GM12878 (cell line): ENCODE results near the gene ALOXE3. TPM values are rescaled to one million over a fixed set of nuclear protein-coding genes. Genes with fewer than 3 reads are reported as not detected.

Experiments
- CBX5 ChIP-seq: sonication (generic); IDR thresholded peaks from 2 replicates; pipeline ENCODE4 v1.6.1; 2016; ENCODE audit warnings: low read depth, moderate library complexity, mild to moderate bottlenecking, inconsistent platforms
- EZH2 ChIP-seq: IDR thresholded peaks from 2 replicates; pipeline ENCODE4 v1.6.1; 2012; ENCODE audit warnings: low read depth, mild to moderate bottlenecking, control low read depth, inconsistent platforms, low read length, borderline replicate concordance; ENCODE audit not compliant: control insufficient read depth
- FOXK2 ChIP-seq: fragments of 450-650 bp; IDR thresholded peaks from 2 replicates; pipeline ENCODE4 v1.6.1; 2017; ENCODE audit warnings: mild to moderate bottlenecking, moderate library complexity
- HDAC6 ChIP-seq: fragments of 200-600 bp; sonication (generic); IDR thresholded peaks from one replicate; pipeline ENCODE4 v1.8.0; 2017; ENCODE audit warnings: antibody characterized with exemption; ENCODE audit not compliant: unreplicated experiment
- IKZF1 ChIP-seq: fragments of 450-650 bp; conservative IDR thresholded peaks from 2 replicates; pipeline ENCODE4 v1.6.1; 2017; ENCODE audit warnings: antibody characterized with exemption, mild to moderate bottlenecking
- IKZF2 ChIP-seq, 2 experiments: fragments of 450-650 bp; IDR thresholded peaks; 2 replicates each; pipeline ENCODE4 v1.6.1; 2017; ENCODE audit warnings: mild to moderate bottlenecking in 2 of 2, moderate library complexity in 2 of 2
- IRF3 ChIP-seq: fragments of 450-650 bp; IDR thresholded peaks from 2 replicates; pipeline ENCODE4 v1.6.1; 2014; ENCODE audit warnings: mild to moderate bottlenecking
- IRF5 ChIP-seq: fragments of 450-650 bp; IDR thresholded peaks from 2 replicates; pipeline ENCODE4 v1.6.1; 2017; ENCODE audit warnings: borderline replicate concordance
- JUNB ChIP-seq: IDR thresholded peaks from 2 replicates; pipeline ENCODE4 v1.6.1; 2016; ENCODE audit warnings: antibody characterized with exemption, mild to moderate bottlenecking
- MEF2B ChIP-seq: fragments of 450-650 bp; IDR thresholded peaks from 2 replicates; pipeline ENCODE4 v1.6.1; 2018; ENCODE audit warnings: mild to moderate bottlenecking, moderate library complexity; ENCODE audit not compliant: partially characterized antibody, poor library complexity, severe bottlenecking
- MYB ChIP-seq: fragments of 150-350 bp; IDR thresholded peaks from 2 replicates; pipeline ENCODE4 v1.6.1; 2014; ENCODE audit warnings: mild to moderate bottlenecking, low read depth, low read length, borderline replicate concordance
- NR2F1 ChIP-seq: fragments of 450-650 bp; conservative IDR thresholded peaks from 2 replicates; pipeline ENCODE4 v1.6.1; 2017; ENCODE audit warnings: mild to moderate bottlenecking
- PAX8 ChIP-seq: fragments of 450-650 bp; IDR thresholded peaks from 2 replicates; pipeline ENCODE4 v1.6.1; 2017; ENCODE audit warnings: mild to moderate bottlenecking, moderate library complexity
- PML ChIP-seq: IDR thresholded peaks from 2 replicates; pipeline ENCODE4 v1.6.1; 2012; ENCODE audit warnings: low read length, inconsistent platforms
- PRDM15 ChIP-seq: fragments of 450-650 bp; formaldehyde crosslinking; IDR thresholded peaks from 2 replicates; pipeline ENCODE4 v1.4.0; 2020; ENCODE audit warnings: mild to moderate bottlenecking, moderate library complexity
- RBBP5 ChIP-seq: fragments of 200-600 bp; sonication (generic); conservative IDR thresholded peaks from 2 replicates; pipeline ENCODE4 v1.6.1; 2016
- RELB ChIP-seq: fragments of 450-650 bp; IDR thresholded peaks from 2 replicates; pipeline ENCODE4 v1.6.1; 2017; ENCODE audit warnings: low read depth, mild to moderate bottlenecking, moderate library complexity
- RFX5 ChIP-seq: IDR thresholded peaks from 2 replicates; pipeline ENCODE4 v1.6.1; 2011; ENCODE audit warnings: low read depth, low read length, improper control_type of control experiment
- SIX5 ChIP-seq: IDR thresholded peaks from 2 replicates; pipeline ENCODE4 v1.6.1; 2011; ENCODE audit warnings: mild to moderate bottlenecking, low read depth, low read length, moderate library complexity; ENCODE audit not compliant: severe bottlenecking
- SMC3 ChIP-seq: IDR thresholded peaks from 2 replicates; pipeline ENCODE4 v1.6.1; 2011; ENCODE audit warnings: low read length, improper control_type of control experiment, borderline replicate concordance
- STAT3 ChIP-seq: IDR thresholded peaks from 2 replicates; pipeline ENCODE4 v1.6.1; 2011; ENCODE audit warnings: low read depth, low read length, improper control_type of control experiment
- TAF1 ChIP-seq: IDR thresholded peaks from 2 replicates; pipeline ENCODE4 v1.6.1; 2011; ENCODE audit warnings: mild to moderate bottlenecking, low read depth, low read length, borderline replicate concordance
- TCF12 ChIP-seq: IDR thresholded peaks from 2 replicates; pipeline ENCODE4 v1.6.1; 2011; ENCODE audit warnings: low read depth, mild to moderate bottlenecking, low read length
- ZBED1 ChIP-seq: IDR thresholded peaks from 2 replicates; pipeline ENCODE4 v1.6.1; 2016; ENCODE audit warnings: borderline replicate concordance
- ZNF384 ChIP-seq: IDR thresholded peaks from 2 replicates; pipeline ENCODE4 v1.6.1; 2012; ENCODE audit warnings: low read depth, mild to moderate bottlenecking, low read length, improper control_type of control experiment, borderline replicate concordance
- polyA plus RNA-seq, 11 experiments: library from polyadenylated mRNA; depleted of rRNA in 4 of 11; unstranded in 6 of 11; stranded (reverse) in 5 of 11; fragments of >200 nt; fragmentation: Nextera tagmentation in 4 of 11; fragmentation: Illumina TruSeq in 1 of 11; extraction: Ambion mirVana in 4 of 11; extraction: Trizol in 1 of 11; gene quantifications; 1 replicate in 1 of 11; 2 replicates in 10 of 11; pipeline versions ENCODE4 v1.2.1 to v1.2.3, GENCODE V29; 2011 to 2016; ENCODE audit warnings: inconsistent platforms in 2 of 11, missing spikeins in 2 of 11, low read depth in 1 of 11
- total RNA-seq, 4 experiments: library from RNA; depleted of rRNA in 3 of 4; stranded (reverse); fragments of >200 nt in 3 of 4; fragmentation: Illumina TruSeq in 1 of 4; extraction: Trizol in 1 of 4; gene quantifications; 2 replicates each; pipeline versions ENCODE4 v1.2.1 to v1.2.3, GENCODE V29; 2013 to 2021

The ALOXE3 gene
- total and polyA plus RNA-seq, 10 of the 15 experiments (the other 5 are each of a cell fraction or from before 2014, with no cell fraction given), result 0.04 TPM; not detected in 9

- TF ChIP-seq MYB, result no peak
- TF ChIP-seq TAF1, result no peak
- no peak for TF ChIP-seq ZNF384
- no peak for TF ChIP-seq PAX8
- TF ChIP-seq CBX5, result no peak
- TF ChIP-seq RBBP5, result no peak
- no peak for TF ChIP-seq PRDM15 (CRISPR knock-in tag)
- no peak for TF ChIP-seq FOXK2
- TF ChIP-seq ZBED1, result no peak
- TF ChIP-seq SIX5, result no peak
- TF ChIP-seq SMC3, result peak; percentile 63; the same call in 1 of the 2 replicates
- TF ChIP-seq IRF5, result no peak
- no peak for TF ChIP-seq EZH2
- peak; percentile 60; the same call in 1 of the 2 replicates for TF ChIP-seq RELB
- no peak for TF ChIP-seq IRF3
- TF ChIP-seq TCF12, result no peak
- no peak for TF ChIP-seq STAT3
- peak in 1 of 2 experiments; percentile 41; a peak in 3 of 4 replicates for TF ChIP-seq IKZF2 (IDR thresholded peaks at IDR 0.05)
- no peak for TF ChIP-seq PML
- TF ChIP-seq MEF2B, result no peak
- TF ChIP-seq NR2F1, result 0 out of 2 replicates have a peak, but pooled peaks have one; percentile 51
- TF ChIP-seq JUNB, result no peak
- no peak for TF ChIP-seq RFX5
- peak; percentile 47; the same call in 1 of the 2 replicates for TF ChIP-seq IKZF1
- TF ChIP-seq HDAC6, result no peak
Observed at GRCh38 chr17:8158267-8159031, 40.1 kb upstream of the ALOXE3 start (continued).
